GM19324 (cell line): ENCODE measurements around the gene PTPN12.
A peak's percentile ranks its signal among the peaks of the same experiment; 100 is the strongest.
"Not testable (repeated sequence)": the region's sequence is repeated elsewhere in the genome, so short reads cannot be mapped to it uniquely, and the experiment has no call there.

Experiments
- ATAC-seq: cut with Tn5 transposase; IDR thresholded peaks from one replicate; pipeline ENCODE4 v1.9.1; 2021; ENCODE audit warnings: mild to moderate bottlenecking, moderate library complexity; ENCODE audit not compliant: unreplicated experiment, low FRiP score

The PTPN12 gene

GRCh38 chr7:77537778-77538280 lies 734 bp downstream of the PTPN12 start:
- peak; percentile 6 for ATAC-seq

GRCh38 chr7:77538281-77539212 lies 1.5 kb downstream of the PTPN12 start:
- no peak for ATAC-seq

- ATAC-seq = no peak
Measured at GRCh38 chr7:77540402-77540822, 3.3 kb downstream of the PTPN12 start.

- not testable (repeated sequence) for ATAC-seq
Measured at GRCh38 chr7:77540993-77541392, 3.9 kb downstream of the PTPN12 start.

GRCh38 chr7:77542409-77542808 lies 5.3 kb downstream of the PTPN12 start:
- ATAC-seq = no peak

- ATAC-seq = no peak
Measured at GRCh38 chr7:77542895-77543294, 5.8 kb downstream of the PTPN12 start.

- no peak for ATAC-seq
Measured at GRCh38 chr7:77543910-77544309, 6.8 kb downstream of the PTPN12 start.

GRCh38 chr7:77544518-77544917 lies 7.4 kb downstream of the PTPN12 start:
- no peak for ATAC-seq

- ATAC-seq = no peak
Measured at GRCh38 chr7:77548206-77548605, 11.1 kb downstream of the PTPN12 start.

GRCh38 chr7:77549106-77549870 lies 12.2 kb downstream of the PTPN12 start:
- no peak for ATAC-seq

GRCh38 chr7:77550586-77550985 lies 13.5 kb downstream of the PTPN12 start:
- no peak for ATAC-seq

GRCh38 chr7:77553123-77553522 lies 16.0 kb downstream of the PTPN12 start:
- no peak for ATAC-seq

- ATAC-seq = no peak
Measured at GRCh38 chr7:77558284-77558967, 21.3 kb downstream of the PTPN12 start.

- ATAC-seq = no peak
Measured at GRCh38 chr7:77561352-77561751, 24.3 kb downstream of the PTPN12 start.

- no peak for ATAC-seq
Measured at GRCh38 chr7:77563275-77563674, 26.2 kb downstream of the PTPN12 start.

GRCh38 chr7:77565917-77566316 lies 28.8 kb downstream of the PTPN12 start:
- no peak for ATAC-seq

GRCh38 chr7:77566421-77566820 lies 29.3 kb downstream of the PTPN12 start:
- no peak for ATAC-seq

- no peak for ATAC-seq
Measured at GRCh38 chr7:77569514-77570232, 32.6 kb downstream of the PTPN12 start.

- ATAC-seq = no peak
Measured at GRCh38 chr7:77570330-77571011, 33.4 kb downstream of the PTPN12 start.

- no peak for ATAC-seq
Measured at GRCh38 chr7:77571801-77572200, 34.7 kb downstream of the PTPN12 start.
